MV-4-11 (cell line): Measurements from ENCODE around the gene PUDP.
"Not testable (repeated sequence)": the region's sequence is repeated elsewhere in the genome, so short reads cannot be mapped to it uniquely, and the experiment has no call there.

Experiments used
- DNase-seq: peaks from one replicate; lab custom pipeline; 2025; lab: John Stamatoyannopoulos, UW

PUDP gene

DNA sequence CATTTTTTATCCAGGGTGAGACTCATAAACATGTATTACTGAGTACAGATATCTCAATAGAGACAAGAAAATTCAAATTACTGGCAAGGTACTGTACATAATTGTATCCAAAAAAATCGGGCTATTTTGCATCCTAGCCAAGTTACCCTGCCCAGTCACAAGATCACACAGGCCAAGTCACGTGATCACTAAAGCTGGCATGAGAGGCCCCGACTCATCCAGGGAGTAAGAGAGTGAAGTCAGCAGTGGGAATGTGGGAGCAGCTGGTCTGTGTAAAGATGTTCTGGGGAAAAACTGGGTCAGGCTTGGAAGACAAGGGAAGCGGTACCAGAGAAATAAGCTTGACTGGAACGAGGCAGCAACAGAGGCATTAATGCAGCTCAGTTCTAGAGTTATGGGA is 119.7 kb downstream of the PUDP start:
- no peak for DNase-seq

DNA sequence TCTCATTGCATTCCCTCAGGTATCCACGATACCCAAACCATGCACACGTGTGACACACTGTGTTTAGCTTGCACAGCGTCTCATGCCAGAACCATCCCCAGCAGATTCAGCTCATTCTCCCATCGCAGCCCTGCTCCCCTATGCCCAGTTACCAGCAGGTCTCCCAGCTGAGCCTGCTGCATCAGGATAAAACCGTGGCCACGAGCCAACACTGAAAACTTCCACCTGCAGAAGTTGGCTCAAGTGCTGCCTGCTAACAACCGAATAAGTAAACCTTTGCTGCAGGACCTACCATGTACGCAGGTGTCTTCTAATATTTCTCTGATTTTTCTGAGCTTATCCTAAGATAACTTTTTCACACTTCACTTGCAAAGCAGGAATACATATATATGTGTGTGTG is 120.9 kb downstream of the PUDP start:
- no peak for DNase-seq

DNA sequence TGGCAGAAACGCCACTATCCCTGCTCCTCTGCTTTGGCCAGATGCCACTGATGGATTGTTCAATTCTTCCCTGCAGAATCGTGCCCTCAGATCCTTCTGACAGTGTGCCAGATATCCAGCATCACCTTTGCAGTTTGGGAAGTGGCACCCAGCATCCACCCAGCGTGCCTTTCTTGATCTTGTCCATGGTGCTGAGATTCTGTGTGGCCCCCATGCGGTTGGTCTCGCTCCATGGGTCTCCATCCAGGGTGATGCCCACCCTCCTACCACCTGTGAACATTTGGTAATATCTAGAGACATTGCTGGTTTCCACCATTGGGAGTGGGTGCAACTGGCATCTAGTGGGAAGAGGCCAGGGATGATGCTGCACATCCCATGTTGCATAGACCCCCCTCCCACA is 121.6 kb downstream of the PUDP start:
- DNase-seq, result not testable (repeated sequence)

DNA sequence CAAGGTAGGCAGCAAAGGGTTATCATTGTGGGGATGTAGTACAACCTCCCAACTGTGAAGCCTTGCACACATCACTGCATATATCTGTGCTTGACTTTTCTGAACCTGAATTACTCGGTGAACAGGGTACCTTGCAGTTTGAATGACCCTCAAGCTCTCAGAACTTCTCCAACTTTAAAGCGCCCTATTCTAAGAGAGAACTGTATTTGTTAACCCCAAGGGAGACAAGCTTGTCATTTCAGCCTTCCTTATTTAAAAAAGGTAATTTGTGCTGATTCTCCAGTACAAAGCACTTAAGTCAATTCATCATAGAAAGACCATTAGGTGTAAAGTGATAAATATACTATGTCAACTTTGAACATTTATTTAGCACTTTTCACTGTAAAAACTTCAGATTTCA is 122.5 kb downstream of the PUDP start:
- DNase-seq, result no peak

DNA sequence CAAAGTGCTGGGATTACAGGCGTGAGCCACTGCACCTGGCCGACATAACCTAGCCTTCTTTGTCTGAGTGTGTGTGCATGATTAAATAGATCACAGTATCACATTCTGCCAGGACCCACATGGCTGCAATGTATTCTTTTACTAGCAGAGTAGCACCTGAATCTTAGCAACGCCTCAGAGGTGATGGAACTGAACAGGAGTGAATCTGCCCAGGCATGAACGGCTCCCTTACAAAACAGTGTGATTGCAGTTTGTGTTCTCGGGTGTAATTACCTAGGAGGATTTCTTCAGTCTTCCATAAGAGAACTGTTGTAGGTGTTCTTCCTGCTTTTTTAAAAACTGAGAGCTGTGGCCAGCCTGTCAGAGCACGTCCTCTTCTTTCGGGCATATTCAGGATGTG is 123.1 kb downstream of the PUDP start:
- no peak for DNase-seq

DNA sequence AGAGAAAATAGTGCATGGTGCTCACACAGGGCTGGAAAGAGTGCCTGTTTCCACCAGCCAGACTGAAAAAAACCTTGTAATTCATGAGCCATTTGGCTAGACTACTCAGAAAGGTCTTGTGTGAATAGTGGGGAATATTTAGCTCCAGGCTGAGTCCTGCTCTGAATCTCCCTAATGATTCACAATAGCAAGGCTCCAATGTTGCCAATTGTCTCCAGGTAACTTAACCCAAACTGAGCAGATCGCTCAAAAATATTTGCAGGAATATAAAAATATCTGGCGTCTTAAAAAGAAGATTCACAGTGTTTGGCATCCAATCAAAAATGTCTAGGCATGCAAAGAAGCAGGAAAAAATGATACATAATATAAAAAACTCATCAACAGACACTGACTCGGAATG is 125.0 kb downstream of the PUDP start:
- DNase-seq, result not testable (repeated sequence)

DNA sequence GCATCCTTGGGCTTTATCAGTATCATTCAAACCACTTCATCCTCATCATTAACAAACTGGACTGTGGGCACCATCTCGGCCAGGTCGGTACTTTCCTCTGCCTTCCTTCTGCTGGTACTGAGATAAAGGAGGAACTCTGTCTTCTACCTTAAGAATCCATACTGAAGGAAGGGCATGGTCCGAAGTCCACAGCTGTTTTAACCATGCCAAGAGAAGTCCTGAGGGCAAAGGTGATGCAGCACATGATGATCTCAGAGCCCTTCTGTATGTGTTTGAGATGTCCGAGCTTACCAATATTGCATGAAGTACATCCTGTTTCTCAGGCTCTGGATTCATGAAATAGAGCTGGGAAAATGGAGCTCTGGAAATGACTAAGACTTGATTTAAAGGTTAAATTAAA is 126.0 kb downstream of the PUDP start:
- DNase-seq, result no peak

DNA sequence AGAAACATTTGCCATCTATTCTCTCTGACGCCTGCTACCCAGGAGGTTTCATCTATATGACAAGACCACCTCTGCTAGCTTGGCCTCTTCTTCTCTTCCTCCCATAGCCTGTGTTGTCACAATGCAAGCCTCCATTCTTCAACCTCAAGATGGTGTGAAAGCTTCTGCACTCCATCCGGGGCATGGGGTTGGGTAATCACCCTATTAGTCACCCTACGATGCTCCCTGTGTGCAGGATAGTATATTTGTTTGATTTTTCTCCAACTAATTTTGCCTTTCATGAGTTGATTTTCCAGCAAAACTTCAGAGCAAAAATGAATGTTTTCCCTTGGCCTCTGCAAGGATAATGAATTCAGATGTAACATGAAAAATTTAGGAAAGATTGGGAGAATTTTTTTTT is 128.4 kb downstream of the PUDP start:
- peak; percentile 21 for DNase-seq

DNA sequence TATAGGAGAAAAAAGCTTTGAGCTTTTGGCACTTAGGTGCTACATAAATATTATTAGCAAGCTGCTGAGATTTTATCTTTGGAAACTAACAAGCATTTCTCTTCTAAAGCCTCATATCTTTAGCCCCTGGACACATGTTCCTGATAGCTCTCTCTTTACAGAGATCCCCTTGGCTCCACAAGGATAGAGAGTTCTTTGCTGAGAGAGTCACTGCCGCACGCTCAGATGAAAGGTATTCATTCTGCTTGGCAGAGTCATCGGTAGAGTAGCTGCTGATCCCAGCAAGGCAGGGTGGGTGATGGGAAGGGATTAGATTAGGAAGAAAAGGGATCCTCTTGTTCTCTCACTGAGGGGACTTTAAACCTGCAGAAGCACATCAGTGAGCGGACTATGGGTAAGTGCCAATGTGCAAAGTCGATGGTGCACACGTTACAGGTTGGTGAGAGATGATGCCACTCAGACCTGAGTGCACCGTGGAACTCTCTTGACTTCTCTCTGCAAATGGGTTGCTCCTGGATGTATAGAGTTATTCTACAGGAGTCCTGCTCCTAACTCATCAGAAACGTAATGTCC is 135.6 kb downstream of the PUDP start:
- DNase-seq, result not testable (repeated sequence)

DNA sequence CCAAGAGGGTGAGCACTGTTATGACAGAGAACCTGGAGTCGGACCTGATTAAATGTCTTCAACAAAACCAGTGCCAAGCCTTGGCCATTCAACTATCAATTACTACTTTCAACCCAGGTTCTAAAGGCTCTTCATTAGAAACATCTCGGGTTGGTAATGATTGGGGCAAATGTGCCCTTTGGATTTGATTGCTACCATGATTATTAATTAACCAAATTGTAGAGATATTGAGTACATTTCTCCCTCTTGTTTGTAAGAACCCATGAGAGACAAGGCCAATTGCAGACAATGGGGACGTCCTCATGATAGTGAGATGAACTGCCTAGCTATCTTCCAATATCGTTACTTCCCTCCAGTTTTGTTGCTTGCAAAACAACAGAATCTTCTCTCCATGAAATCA is 137.1 kb downstream of the PUDP start:
- not testable (repeated sequence) for DNase-seq

DNA sequence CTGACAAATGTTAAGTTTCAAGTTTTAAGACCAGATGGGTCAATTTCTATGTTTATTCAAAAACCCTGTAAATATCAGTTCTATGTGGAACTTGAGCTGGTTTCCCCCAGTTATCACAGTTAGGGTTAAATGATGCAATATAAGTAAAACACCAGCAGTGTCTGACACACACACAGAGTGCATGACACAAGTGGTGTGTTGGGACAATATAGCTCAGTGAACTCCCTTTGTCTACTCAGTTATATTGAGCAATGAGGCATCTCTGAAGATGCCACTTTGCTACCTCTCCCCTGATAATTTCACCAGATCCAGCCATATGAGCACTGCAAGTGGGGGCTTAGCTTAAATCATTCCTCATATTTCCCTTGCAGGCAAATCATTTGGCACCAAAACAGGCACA is 140.6 kb downstream of the PUDP start:
- DNase-seq, result not testable (repeated sequence)
